Ammon's horn (tissue), 1 donor: Measurements from ENCODE around the gene YES1.
"Not testable (repeated sequence)": the region's sequence is repeated elsewhere in the genome, so short reads cannot be mapped to it uniquely, and the experiment has no call there.

Experiments used
- DNase-seq: peaks from one replicate; pipeline ENCODE4 v3.0.0-alpha.2; 2016; ENCODE audit warnings: low spot score

YES1 gene

GRCh38 chr18:820591-821165 is 8.6 kb upstream of the YES1 start:
- no peak for DNase-seq

- DNase-seq = no peak
These were observed 4.8 kb upstream of the YES1 start for GRCh38 chr18:816869-817268.

- DNase-seq = no peak
These were observed 4.1 kb upstream of the YES1 start for GRCh38 chr18:816088-816653.

- DNase-seq = no peak
These were observed 3.3 kb upstream of the YES1 start for GRCh38 chr18:815353-815752.

- DNase-seq = no peak
These were observed 2.5 kb upstream of the YES1 start for GRCh38 chr18:814300-815084.

- DNase-seq = no peak
These were observed 1.4 kb upstream of the YES1 start for GRCh38 chr18:813172-814071.

- peak; percentile 48 for DNase-seq
These were observed 532 bp upstream of the YES1 start for GRCh38 chr18:812376-813171.

GRCh38 chr18:811182-811891 is 705 bp downstream of the YES1 start:
- DNase-seq = peak; percentile 5

GRCh38 chr18:809985-810642 is 1.9 kb downstream of the YES1 start:
- DNase-seq = no peak

- not testable (repeated sequence) for DNase-seq
These were observed 2.8 kb downstream of the YES1 start for GRCh38 chr18:809228-809627.

- no peak for DNase-seq
These were observed 3.5 kb downstream of the YES1 start for GRCh38 chr18:808502-808901.

- DNase-seq = peak; percentile 65
These were observed 4.0 kb downstream of the YES1 start for GRCh38 chr18:808086-808485.

- no peak for DNase-seq
These were observed 6.3 kb downstream of the YES1 start for GRCh38 chr18:805755-806110.

GRCh38 chr18:805008-805754 is 6.9 kb downstream of the YES1 start:
- no peak for DNase-seq

- no peak for DNase-seq
These were observed 10.9 kb downstream of the YES1 start for GRCh38 chr18:801137-801536.

GRCh38 chr18:799943-800342 is 12.1 kb downstream of the YES1 start:
- no peak for DNase-seq

GRCh38 chr18:795383-795782 is 16.7 kb downstream of the YES1 start:
- not testable (repeated sequence) for DNase-seq

GRCh38 chr18:789397-789796 is 22.6 kb downstream of the YES1 start:
- no peak for DNase-seq

GRCh38 chr18:785242-785641 is 26.8 kb downstream of the YES1 start:
- no peak for DNase-seq
